T1000 (cell line): ENCODE measurements around the gene SNAI3.
A peak's percentile ranks its signal among the peaks of the same experiment; 100 is the strongest.

Source experiments
- DNase-seq: peaks from one replicate; lab custom pipeline; 2025; ENCODE audit warnings: mixed read lengths; lab: John Stamatoyannopoulos, UW

SNAI3 gene

DNA sequence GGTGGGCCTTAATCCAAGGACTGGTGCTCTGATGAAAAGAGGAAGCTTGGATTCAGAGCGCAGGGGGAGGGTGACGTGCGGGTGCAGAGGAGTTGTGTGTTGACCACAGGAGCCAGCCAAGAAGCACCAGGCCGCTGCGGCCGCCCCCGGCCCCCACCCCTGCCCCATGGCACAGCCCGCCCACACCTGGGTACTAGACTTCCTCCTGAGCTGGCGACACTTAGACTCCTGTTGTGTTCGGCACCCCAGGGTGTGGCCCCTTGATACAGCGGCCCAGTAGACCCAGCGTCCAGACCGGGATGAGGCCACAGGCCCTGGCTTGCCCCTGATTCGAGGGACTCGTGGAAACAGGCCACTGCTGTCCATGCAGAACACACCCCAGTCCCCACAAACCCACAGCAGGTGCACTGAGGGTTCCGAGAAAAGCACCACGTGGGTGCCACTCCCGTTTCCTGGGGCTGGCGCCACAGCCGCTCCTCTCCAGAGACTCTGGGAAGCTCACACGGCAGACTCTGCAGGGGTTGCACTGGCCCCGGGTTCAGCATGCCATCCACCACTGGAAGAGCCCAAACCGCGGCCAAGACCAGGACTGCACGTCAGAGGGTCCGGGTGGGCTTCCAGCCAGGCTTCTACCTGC is 5.7 kb upstream of the SNAI3 start:
- DNase-seq, result no peak

DNA sequence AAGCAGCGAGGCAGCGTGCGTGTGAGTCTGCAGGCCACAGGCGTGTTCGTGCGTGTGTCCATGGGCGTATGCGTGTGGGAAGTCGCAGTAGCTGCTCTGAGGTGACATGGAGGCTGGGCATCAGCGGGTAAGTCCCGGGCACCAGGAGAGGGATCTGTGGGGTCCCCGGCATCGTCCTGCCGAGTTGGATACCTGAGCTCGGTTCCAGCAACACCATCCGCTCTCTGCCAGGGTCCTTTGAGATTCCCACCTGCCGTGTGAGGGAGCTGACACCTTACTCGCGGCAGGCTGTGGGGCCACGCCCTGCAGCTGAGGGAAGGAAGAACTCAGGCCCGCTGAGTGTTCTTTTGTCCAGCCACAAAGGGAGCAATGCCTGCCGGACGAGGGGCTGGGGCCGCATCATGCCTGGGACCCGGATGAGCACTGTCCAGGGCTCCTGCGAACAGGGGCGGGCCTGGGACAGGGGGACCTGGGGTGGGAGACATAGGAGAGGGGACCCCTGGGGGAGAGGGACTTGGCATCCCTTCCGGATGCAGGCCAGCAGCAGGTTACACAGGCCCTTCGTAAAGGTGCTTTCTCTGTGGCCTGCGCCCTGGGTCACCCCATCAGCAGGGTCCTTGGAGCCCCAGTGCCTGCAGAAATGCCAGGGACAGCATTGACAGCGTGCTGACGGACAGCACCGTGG is 5.0 kb upstream of the SNAI3 start:
- no peak for DNase-seq

GRCh38 chr16:88690341-88691128 is 4.2 kb upstream of the SNAI3 start:
- DNase-seq, result no peak

GRCh38 chr16:88688013-88688778 is 1.9 kb upstream of the SNAI3 start:
- DNase-seq, result no peak

- no peak for DNase-seq
These were observed 1.3 kb upstream of the SNAI3 start for GRCh38 chr16:88687676-88688012.

GRCh38 chr16:88687254-88687576 is 908 bp upstream of the SNAI3 start:
- DNase-seq, result no peak

- no peak for DNase-seq
These were observed 257 bp downstream of the SNAI3 start for GRCh38 chr16:88686062-88686438.

- peak; percentile 9 for DNase-seq
These were observed 898 bp downstream of the SNAI3 start for GRCh38 chr16:88685156-88686061.

DNA sequence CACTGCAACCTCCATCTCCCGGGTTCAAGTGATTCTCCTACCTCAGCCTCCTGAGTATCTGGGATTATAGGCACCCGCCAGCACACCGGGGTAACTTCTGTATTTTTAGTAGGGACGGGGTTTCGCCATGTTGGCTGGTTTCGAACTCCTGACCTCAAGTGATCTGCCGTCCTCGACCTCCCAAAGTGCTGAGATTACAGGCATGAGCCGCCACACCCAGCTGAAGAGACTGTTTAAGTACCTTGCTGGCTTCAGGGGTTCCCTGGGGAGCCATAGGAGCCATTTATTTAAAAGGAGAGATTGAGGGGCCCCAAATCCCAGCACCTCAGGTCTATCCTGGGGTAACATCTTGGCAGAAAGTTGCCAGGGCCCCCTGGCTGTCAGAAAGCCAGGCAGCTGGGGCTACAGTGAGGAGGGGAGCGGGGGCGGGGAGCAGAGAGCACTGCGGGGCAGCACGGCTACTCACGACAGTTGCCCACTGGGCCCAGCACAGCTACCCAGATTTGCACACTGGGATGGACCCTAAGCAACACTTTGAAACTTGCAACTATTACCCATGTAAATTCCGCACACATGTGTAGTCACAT is 1.6 kb downstream of the SNAI3 start:
- no peak for DNase-seq

DNA sequence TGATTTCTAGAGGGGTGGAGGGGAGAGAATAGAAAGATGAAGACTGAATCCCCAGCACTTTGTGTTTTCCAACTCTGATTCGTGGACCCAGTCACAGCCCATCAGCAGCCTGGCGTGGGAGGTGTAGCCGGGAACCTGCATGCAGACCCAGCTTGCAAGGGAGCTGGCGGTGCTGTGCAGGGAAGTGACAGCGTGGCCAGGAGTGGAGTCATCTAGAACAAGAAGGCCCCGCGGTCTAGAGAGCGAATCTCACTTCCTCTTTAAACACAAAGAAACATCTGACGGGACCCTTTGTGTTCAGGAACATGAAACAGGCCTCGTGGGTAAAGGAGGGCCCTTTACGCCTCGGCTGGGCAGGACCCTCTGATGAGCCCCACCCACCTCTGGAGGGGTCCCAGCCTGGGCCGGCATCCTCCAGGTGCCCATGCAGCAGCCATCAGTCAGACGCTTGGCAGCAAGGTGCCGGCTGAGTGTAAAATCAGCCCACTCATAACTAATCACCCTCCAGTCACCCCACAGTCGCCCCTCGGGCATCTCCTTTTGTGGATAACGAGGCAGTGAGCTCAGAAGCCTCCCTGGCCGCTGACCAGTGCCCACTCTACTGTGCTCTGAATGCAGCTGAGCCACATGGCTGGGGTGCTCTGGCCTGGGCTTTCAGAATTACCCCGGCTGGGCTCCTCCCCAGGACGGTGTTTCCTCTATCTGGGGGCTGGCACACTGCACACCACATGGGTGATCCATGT is 4.4 kb downstream of the SNAI3 start:
- DNase-seq, result no peak

DNA sequence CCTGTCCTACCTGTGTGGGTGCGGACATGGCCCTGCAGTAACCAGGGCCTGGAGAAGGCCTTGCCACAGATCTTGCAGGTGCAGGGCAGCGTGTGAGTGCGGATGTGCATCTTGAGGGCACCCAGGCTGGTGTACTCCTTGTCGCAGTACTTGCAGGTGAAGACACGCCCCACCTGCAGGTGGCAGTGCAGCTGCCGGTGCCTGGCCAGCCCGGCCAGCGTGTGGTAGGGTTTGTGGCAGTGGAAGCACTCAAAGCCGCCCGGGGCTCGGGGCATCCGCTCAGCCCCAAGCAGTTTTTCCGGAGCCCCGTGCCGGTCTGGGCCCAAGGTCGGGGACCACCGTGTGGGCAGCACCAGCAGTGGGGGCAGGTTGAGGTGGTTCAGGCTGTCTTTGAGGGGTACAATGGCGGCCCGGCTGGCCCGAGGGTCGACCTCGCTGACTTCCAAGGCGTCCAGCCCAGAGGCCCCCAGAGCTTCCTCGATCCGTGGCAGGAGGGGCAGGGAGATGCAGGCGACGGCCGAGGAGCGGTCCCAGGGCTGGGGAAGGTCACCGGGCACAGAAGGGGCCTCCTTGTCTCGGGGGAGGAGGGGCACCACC is 5.1 kb downstream of the SNAI3 start:
- DNase-seq, result no peak

- no peak for DNase-seq
These were observed 5.7 kb downstream of the SNAI3 start for GRCh38 chr16:88680554-88681083.

GRCh38 chr16:88678224-88678979 is 7.9 kb downstream of the SNAI3 start:
- no peak for DNase-seq

GRCh38 chr16:88677721-88678120 is 8.6 kb downstream of the SNAI3 start:
- DNase-seq, result no peak

GRCh38 chr16:88676502-88677242 is 9.6 kb downstream of the SNAI3 start:
- DNase-seq, result no peak

GRCh38 chr16:88673716-88674379 is 12.5 kb downstream of the SNAI3 start:
- no peak for DNase-seq

DNA sequence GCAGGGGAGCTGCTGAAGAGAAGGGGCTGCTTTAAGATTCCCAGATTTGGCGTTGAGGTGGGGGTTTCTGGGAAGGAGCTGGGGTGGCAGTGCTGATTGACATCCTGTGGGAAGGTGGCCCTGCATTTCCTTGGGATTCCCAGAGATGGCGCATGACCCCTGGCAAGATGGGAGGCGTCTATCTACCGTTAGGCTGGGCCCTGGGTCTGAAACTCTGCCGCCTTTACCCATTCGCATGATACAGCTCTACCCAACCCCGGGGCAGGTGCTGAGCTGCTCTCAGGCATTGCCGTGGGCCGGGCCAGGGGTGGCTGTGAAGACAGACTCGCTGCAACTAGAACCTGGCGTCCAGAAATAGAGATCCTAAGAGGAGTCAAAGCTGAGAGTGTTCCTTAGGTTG is 13.5 kb downstream of the SNAI3 start:
- DNase-seq, result no peak

GRCh38 chr16:88671806-88672205 is 14.5 kb downstream of the SNAI3 start:
- DNase-seq, result no peak
